Measurements from ENCODE around the gene COQ4. TPM values are rescaled to one million over a fixed set of nuclear protein-coding genes. Genes with fewer than 3 reads are reported as not detected.

Gene COQ4
- total and polyA plus RNA-seq, 4 donors, result 12.8 to 53.3 (median 33.8) TPM

DNA sequence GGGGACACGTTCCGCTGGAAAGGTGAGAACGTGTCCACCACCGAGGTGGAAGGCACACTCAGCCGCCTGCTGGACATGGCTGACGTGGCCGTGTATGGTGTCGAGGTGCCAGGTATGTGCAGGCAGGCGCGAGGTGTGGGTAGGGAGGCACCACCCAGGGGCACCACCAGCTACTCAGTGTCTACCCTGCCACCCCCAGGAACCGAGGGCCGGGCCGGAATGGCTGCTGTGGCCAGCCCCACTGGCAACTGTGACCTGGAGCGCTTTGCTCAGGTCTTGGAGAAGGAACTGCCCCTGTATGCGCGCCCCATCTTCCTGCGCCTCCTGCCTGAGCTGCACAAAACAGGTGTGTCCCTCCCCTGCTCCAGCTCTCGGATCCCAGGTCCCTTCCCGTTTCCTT, 32.8 kb downstream of the COQ4 start:
- H3K4me1 ChIP-seq (ENCODE audit: control insufficient read depth in 4 of 4, insufficient read depth in 4 of 4, low read length in 3 of 4), result peaks cover 0 to 8% (median 4%) of the 10 kb centered on the region in 4 donors
- H3K4me3 ChIP-seq (ENCODE audit: low read depth in 1 of 3, low read length in 3 of 3), result no peak overlapping the region
- H3K36me3 ChIP-seq (ENCODE audit: control insufficient read depth in 4 of 4, insufficient read depth in 3 of 4, low read depth in 1 of 4, low read length in 3 of 4), result peaks cover 0 to 22% (median 7%) of the 10 kb centered on the region in 4 donors
- 96% methylated on average over 19 of the region's 19 CpGs for WGBS
- H3K9me3 ChIP-seq (ENCODE audit: control insufficient read depth in 4 of 4, low read length in 3 of 4), result no peaks in the 10 kb centered on the region
- no peak for DNase-seq (ENCODE audit: low spot score)
- no peak overlapping the region for H3K27ac ChIP-seq (ENCODE audit: low read depth in 1 of 2, low read length in 2 of 2)
- H3K27me3 ChIP-seq (ENCODE audit: control insufficient read depth in 4 of 4, insufficient read depth in 4 of 4, low read length in 3 of 4), result no peaks in the 10 kb centered on the region
- no peak for TF ChIP-seq SP1 (IDR thresholded peaks at IDR 0.05)
- TF ChIP-seq, protein P1, sequence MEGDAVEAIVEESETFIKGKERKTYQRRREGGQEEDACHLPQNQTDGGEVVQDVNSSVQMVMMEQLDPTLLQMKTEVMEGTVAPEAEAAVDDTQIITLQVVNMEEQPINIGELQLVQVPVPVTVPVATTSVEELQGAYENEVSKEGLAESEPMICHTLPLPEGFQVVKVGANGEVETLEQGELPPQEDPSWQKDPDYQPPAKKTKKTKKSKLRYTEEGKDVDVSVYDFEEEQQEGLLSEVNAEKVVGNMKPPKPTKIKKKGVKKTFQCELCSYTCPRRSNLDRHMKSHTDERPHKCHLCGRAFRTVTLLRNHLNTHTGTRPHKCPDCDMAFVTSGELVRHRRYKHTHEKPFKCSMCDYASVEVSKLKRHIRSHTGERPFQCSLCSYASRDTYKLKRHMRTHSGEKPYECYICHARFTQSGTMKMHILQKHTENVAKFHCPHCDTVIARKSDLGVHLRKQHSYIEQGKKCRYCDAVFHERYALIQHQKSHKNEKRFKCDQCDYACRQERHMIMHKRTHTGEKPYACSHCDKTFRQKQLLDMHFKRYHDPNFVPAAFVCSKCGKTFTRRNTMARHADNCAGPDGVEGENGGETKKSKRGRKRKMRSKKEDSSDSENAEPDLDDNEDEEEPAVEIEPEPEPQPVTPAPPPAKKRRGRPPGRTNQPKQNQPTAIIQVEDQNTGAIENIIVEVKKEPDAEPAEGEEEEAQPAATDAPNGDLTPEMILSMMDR (IDR thresholded peaks at IDR 0.05; ENCODE audit: low read depth, low read length, missing input control), result no peak
- TF ChIP-seq, protein P2, sequence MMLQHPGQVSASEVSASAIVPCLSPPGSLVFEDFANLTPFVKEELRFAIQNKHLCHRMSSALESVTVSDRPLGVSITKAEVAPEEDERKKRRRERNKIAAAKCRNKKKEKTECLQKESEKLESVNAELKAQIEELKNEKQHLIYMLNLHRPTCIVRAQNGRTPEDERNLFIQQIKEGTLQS (IDR thresholded peaks at IDR 0.05), result no peak
- no peak overlapping the region for H3K9ac ChIP-seq (ENCODE audit: low read depth in 1 of 2, low read length in 2 of 2)

DNA sequence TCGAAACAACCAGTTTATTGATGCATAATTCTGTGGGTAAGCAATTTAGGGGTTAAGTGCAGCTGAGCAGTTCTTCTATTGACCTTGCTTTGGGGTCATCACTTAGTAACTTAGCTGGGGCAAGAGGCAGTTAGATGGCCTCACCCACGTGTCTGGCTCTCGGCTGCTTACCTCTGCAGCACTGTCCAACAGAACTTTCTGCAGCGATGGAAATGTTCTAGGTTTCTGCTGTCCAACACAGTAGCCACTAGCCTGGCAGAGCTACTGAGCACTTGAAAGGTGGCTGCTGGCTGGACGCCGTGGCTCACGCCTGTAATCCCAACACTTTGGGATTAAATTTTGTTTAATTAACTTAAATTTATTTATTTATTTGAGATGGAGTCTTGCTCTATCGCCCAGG, 35.5 kb downstream of the COQ4 start:
- Histone ChIP-seq H3K27ac (ENCODE audit: low read depth in 1 of 2, low read length in 2 of 2) (no peak overlapping the region), H3K9me3 (ENCODE audit: control insufficient read depth in 4 of 4, low read length in 3 of 4) (no peaks in the 10 kb centered on the region), H3K4me1 (ENCODE audit: control insufficient read depth in 4 of 4, insufficient read depth in 4 of 4, low read length in 3 of 4) (peaks cover 3 to 20% (median 11%) of the 10 kb centered on the region in 4 donors), H3K36me3 (ENCODE audit: control insufficient read depth in 4 of 4, insufficient read depth in 3 of 4, low read depth in 1 of 4, low read length in 3 of 4) (peaks cover 0 to 15% (median 6%) of the 10 kb centered on the region in 4 donors), H3K9ac (ENCODE audit: low read depth in 1 of 2, low read length in 2 of 2) (no peak overlapping the region), H3K27me3 (ENCODE audit: control insufficient read depth in 4 of 4, insufficient read depth in 4 of 4, low read length in 3 of 4) (no peaks in the 10 kb centered on the region), H3K4me3 (ENCODE audit: low read depth in 1 of 3, low read length in 3 of 3) (no peak overlapping the region)
- TF ChIP-seq FOXA1 (IDR thresholded peaks at IDR 0.05) (no peak), JUND (IDR thresholded peaks at IDR 0.05) (no peak), HNF4A (conservative IDR thresholded peaks at IDR 0.05) (no peak), REST (IDR thresholded peaks at IDR 0.05) (no peak)
- TF ChIP-seq, protein P1 (IDR thresholded peaks at IDR 0.05; ENCODE audit: low read depth, low read length, missing input control), result no peak
- DNase-seq (ENCODE audit: low spot score), result no peak
- WGBS, result 52% methylated on average over 8 of the region's 8 CpGs

GRCh38 chr9:128358861-128359260, 36.2 kb downstream of the COQ4 start:
- DNase-seq (ENCODE audit: low spot score), result no peak
- Histone ChIP-seq H3K9me3 (ENCODE audit: control insufficient read depth in 4 of 4, low read length in 3 of 4) (no peaks in the 10 kb centered on the region), H3K4me1 (ENCODE audit: control insufficient read depth in 4 of 4, insufficient read depth in 4 of 4, low read length in 3 of 4) (peaks cover 3 to 20% (median 11%) of the 10 kb centered on the region in 4 donors), H3K27ac (ENCODE audit: low read depth in 1 of 2, low read length in 2 of 2) (no peak overlapping the region), H3K9ac (ENCODE audit: low read depth in 1 of 2, low read length in 2 of 2) (no peak overlapping the region), H3K27me3 (ENCODE audit: control insufficient read depth in 4 of 4, insufficient read depth in 4 of 4, low read length in 3 of 4) (no peaks in the 10 kb centered on the region), H3K4me3 (ENCODE audit: low read depth in 1 of 3, low read length in 3 of 3) (no peak overlapping the region), H3K36me3 (ENCODE audit: control insufficient read depth in 4 of 4, insufficient read depth in 3 of 4, low read depth in 1 of 4, low read length in 3 of 4) (peaks cover 0 to 10% (median 6%) of the 10 kb centered on the region in 4 donors)
- whole genome bisulfite sequencing, result 85% methylated on average over 4 of the region's 4 CpGs
- TF ChIP-seq RXRA (IDR thresholded peaks at IDR 0.05) (no peak), HNF4A (conservative IDR thresholded peaks at IDR 0.05) (no peak), EGR1 (IDR thresholded peaks at IDR 0.05; ENCODE audit: low read depth in 2 of 2) (no peak), SP1 (IDR thresholded peaks at IDR 0.05) (no peak), FOXA1 (IDR thresholded peaks at IDR 0.05) (no peak), NR2F2 (IDR thresholded peaks at IDR 0.05) (no peak), HNF4G (IDR thresholded peaks at IDR 0.05) (no peak), JUND (IDR thresholded peaks at IDR 0.05) (no peak)
- TF ChIP-seq, protein P2 (IDR thresholded peaks at IDR 0.05), result no peak
